Suprapubic skin (tissue), 4 donors: ENCODE data around the gene NCF4.

Experiments
- EP300 ChIP-seq: sonication (generic); formaldehyde crosslinking; IDR thresholded peaks from one replicate; pipeline ENCODE4 v1.6.1; 2017; ENCODE audit warnings: antibody characterized with exemption
- POLR2A ChIP-seq, 2 donors: fragments of 450-650 bp; IDR thresholded peaks; one replicate each; pipeline ENCODE4 v1.6.1; 2017; ENCODE audit warnings: antibody characterized with exemption in 2 of 2, mild to moderate bottlenecking in 2 of 2, moderate library complexity in 2 of 2
- POLR2AphosphoS5 ChIP-seq, 3 donors: sonication (generic); formaldehyde crosslinking; IDR thresholded peaks; one replicate each; pipeline ENCODE4 v1.6.1; 2017; ENCODE audit warnings: antibody characterized with exemption in 3 of 3
- TF ChIP-seq, protein P1 (sequence below), 2 donors: fragments of 200-600 bp in 1 of 2; fragments of 450-650 bp in 1 of 2; sonication (generic) in 1 of 2; IDR thresholded peaks; one replicate each; pipeline ENCODE4 v1.5.1; 2016 to 2019; ENCODE audit warnings: antibody characterized with exemption in 2 of 2, mild to moderate bottlenecking in 1 of 2, moderate library complexity in 1 of 2

DNA sequence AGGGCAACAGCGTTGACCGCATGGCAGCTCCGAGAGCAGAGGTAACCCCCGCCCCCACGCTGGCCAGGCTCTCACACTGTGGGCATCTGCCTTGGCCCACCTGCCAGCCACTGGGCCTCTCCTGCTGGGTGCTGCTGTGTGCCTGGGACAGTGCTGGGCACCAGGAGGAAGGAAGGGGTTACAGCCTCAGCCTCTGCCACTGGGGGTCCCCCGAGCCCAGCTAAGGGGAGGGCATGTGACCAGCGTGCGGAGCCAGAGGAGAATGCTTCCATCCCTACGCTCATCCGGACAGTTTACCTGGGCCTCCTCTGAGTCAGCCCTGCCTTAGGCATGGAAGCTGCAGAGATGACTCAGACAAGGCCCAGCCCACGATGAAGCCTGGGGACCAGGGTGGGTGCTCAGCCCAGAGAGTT is 10.9 kb downstream of the NCF4 start:
- TF ChIP-seq, protein P1, sequence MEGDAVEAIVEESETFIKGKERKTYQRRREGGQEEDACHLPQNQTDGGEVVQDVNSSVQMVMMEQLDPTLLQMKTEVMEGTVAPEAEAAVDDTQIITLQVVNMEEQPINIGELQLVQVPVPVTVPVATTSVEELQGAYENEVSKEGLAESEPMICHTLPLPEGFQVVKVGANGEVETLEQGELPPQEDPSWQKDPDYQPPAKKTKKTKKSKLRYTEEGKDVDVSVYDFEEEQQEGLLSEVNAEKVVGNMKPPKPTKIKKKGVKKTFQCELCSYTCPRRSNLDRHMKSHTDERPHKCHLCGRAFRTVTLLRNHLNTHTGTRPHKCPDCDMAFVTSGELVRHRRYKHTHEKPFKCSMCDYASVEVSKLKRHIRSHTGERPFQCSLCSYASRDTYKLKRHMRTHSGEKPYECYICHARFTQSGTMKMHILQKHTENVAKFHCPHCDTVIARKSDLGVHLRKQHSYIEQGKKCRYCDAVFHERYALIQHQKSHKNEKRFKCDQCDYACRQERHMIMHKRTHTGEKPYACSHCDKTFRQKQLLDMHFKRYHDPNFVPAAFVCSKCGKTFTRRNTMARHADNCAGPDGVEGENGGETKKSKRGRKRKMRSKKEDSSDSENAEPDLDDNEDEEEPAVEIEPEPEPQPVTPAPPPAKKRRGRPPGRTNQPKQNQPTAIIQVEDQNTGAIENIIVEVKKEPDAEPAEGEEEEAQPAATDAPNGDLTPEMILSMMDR (IDR thresholded peaks at IDR 0.05), result no peak
- TF ChIP-seq POLR2A (IDR thresholded peaks at IDR 0.05), result no peak
- no peak for TF ChIP-seq EP300
- no peak for TF ChIP-seq POLR2AphosphoS5 (IDR thresholded peaks at IDR 0.05)
